Subcutaneous adipose tissue (tissue), 4 donors: ENCODE measurements around the gene PAX5. TPM values are rescaled to one million over a fixed set of nuclear protein-coding genes. Genes with fewer than 3 reads are reported as not detected.

Experiments used
- CTCF ChIP-seq: fragments of 450-650 bp; IDR thresholded peaks from one replicate; pipeline ENCODE4 v1.5.1; 2016; ENCODE audit warnings: low read depth, mild to moderate bottlenecking, control low read depth, antibody characterized with exemption, moderate library complexity
- total RNA-seq, 4 donors: library from RNA; depleted of rRNA; stranded (reverse); fragments of >200 nt; gene quantifications; one replicate each; pipeline ENCODE4 v1.1.0, GENCODE V29; 2016

The PAX5 gene
- total RNA-seq, 4 donors from 2014 or later = under 0.01 to 0.19 (median 0.17) TPM; not detected in 1

GRCh38 chr9:36932198-36932597 lies 101.9 kb downstream of the PAX5 start:
- TF ChIP-seq CTCF = no peak

- TF ChIP-seq CTCF = no peak
These were observed 103.1 kb downstream of the PAX5 start for GRCh38 chr9:36930941-36931340.

- TF ChIP-seq CTCF = no peak
These were observed 104.8 kb downstream of the PAX5 start for GRCh38 chr9:36929350-36929675.

GRCh38 chr9:36928670-36929349 lies 105.3 kb downstream of the PAX5 start:
- TF ChIP-seq CTCF = no peak

GRCh38 chr9:36928210-36928609 lies 105.9 kb downstream of the PAX5 start:
- no peak for TF ChIP-seq CTCF

GRCh38 chr9:36924757-36925432 lies 109.2 kb downstream of the PAX5 start:
- no peak for TF ChIP-seq CTCF

GRCh38 chr9:36924071-36924470 lies 110.0 kb downstream of the PAX5 start:
- no peak for TF ChIP-seq CTCF
